ENCODE measurements around the gene CAST. TPM values are rescaled to one million over a fixed set of nuclear protein-coding genes. Genes with fewer than 3 reads are reported as not detected.
A peak's percentile ranks its signal among the peaks of the same experiment; 100 is the strongest.

CAST gene
- total RNA-seq, 2 experiments from 2014 or later = 149 to 152 TPM

DNA sequence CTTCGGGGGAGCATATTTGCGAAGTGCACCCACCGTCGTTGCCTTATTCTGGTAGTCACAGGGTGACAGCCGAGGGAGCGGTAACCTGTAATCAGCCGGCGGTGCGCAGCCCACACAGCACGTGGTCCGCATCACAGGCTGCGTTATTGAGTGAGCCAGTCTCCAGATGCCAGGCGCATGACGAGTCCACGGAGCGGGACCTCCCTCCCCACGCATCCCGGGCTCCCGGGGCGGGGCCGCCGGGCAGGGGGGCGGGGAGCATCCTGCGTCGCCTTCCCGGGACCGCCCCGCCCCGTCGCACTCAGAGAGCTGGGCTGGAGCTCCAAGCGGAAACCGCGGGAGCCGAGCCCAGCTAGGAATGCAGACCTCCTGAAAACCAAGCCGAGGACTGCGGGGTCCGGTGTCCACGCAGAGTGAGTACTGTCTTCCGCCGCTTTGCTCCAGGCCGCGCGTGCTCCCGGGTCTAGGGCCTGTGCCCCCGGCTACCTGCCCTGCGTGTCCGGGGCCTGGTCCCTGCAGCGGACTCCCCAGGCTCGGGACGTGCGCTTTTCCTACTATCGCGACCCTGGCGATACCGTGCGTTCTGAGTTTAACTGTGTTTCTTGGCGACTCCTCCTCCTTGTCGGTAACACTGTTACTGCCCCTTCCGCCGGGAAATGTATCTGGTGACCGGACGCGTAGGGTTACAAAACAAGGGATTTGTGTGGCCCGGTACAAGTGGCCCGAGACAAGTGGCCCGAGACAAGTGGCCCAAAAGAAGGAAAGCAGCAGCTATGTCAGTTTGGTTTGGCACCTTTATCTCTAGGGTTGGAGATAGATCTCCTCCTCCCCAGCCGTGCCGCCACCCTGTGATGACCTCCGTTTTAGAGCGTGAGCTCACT, 40.6 kb downstream of the CAST start:
- POLR2A ChIA-PET = interaction anchor here (1.1 to 3.7 kb wide), 2 partner anchors 33 to 41 kb away, joined by 4 to 35 read pairs; partner anchors contain the start of gene CAST
- DNase-seq (peak; percentile 76), ATAC-seq (peak; percentile 86)
- Mint-ChIP-seq H3K9me3 (ENCODE audit: insufficient read depth) (no peaks in the 10 kb centered on the region), H3K4me1 (ENCODE audit: low read depth) (peaks cover 27% of the 10 kb centered on the region), H3K27me3 (ENCODE audit: low read depth) (no peaks in the 10 kb centered on the region), H3K36me3 (ENCODE audit: low read depth) (peaks cover 11% of the 10 kb centered on the region), H3K27ac (peak overlapping the region; percentile 88), H3K4me3 (peak overlapping the region; percentile 77)
- CTCF ChIA-PET = interaction anchor here (0.6 to 2.0 kb wide), 11 partner anchors 12 to 459 kb away, joined by 3 to 9 read pairs (median 3); partner anchors contain the start of gene CAST

DNA sequence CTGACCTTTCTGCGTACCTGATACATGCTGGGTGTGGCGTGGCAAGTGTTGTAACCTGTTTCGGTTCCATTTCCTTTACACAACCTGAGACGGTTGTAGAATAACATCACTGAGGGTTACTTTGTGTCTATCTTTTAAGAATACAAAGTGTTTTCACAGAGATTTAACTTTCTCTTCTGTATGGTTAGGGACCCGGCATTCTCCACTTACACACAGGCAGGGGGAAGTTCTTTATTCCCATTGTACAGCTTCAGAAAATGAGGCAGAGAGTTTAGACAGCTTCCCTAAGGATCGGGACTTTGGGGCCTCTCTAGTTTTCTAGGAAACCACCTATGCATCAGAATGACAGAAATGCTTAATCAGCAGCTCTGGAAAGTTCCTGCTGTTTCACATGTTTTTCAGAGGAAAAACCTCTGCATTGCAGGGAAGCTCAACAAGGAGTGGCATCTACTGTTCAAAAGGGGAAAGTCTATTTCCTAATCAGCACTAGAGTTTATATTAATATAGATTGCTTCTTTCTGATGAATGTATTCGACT, 41.3 kb downstream of the CAST start:
- H3K4me1 Mint-ChIP-seq (ENCODE audit: low read depth) = peaks cover 27% of the 10 kb centered on the region
- H3K9me3 Mint-ChIP-seq (ENCODE audit: insufficient read depth) = no peaks in the 10 kb centered on the region
- peak overlapping the region; percentile 88 for H3K27ac Mint-ChIP-seq
- ATAC-seq (peak; percentile 77), DNase-seq (peak; percentile 77)
- H3K27me3 Mint-ChIP-seq (ENCODE audit: low read depth) = no peaks in the 10 kb centered on the region
- ChIA-PET CTCF (interaction anchor here (0.6 to 2.0 kb wide), 9 partner anchors 11 to 458 kb away, joined by 3 to 7 read pairs (median 3); partner anchors contain the start of gene CAST), POLR2A (interaction anchor here (1.1 to 3.7 kb wide), 2 partner anchors 33 to 42 kb away, joined by 4 to 35 read pairs; partner anchors contain the start of gene CAST)
- peak overlapping the region; percentile 77 for H3K4me3 Mint-ChIP-seq
- peaks cover 6% of the 10 kb centered on the region for H3K36me3 Mint-ChIP-seq (ENCODE audit: low read depth)

DNA sequence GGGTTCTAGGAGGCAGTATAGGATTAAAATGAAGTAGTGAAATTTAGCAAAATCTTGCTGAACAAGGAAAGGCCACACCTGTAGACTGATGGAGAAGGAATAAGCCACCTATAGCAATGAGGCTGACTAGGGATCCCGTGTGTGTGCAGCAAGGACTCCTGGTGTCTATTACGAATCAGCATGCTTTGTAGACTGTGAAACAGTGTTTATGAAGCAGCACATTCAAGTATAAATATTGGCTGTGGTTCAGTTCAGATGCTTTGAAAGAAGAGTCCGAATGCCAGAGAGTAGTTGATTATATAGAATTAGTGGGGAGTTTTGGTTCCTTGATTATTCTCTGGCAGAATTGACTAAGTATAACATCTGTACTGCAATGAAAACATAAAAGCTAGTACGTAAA, 41.8 kb downstream of the CAST start:
- H3K36me3 Mint-ChIP-seq (ENCODE audit: low read depth) = peaks cover 4% of the 10 kb centered on the region
- peak overlapping the region; percentile 27 for H3K27ac Mint-ChIP-seq
- POLR2A ChIA-PET = interaction anchor here (3.7 kb wide), 1 partner anchor 42 kb away, joined by 35 read pairs; the partner anchor contains the start of gene CAST
- no peaks in the 10 kb centered on the region for H3K27me3 Mint-ChIP-seq (ENCODE audit: low read depth)
- H3K4me1 Mint-ChIP-seq (ENCODE audit: low read depth) = peaks cover 27% of the 10 kb centered on the region
- peak overlapping the region; percentile 77 for H3K4me3 Mint-ChIP-seq
- ATAC-seq (no peak), DNase-seq (no peak)
- CTCF ChIA-PET = interaction anchor here (0.8 to 2.0 kb wide), 5 partner anchors 15 to 458 kb away, joined by 3 to 7 read pairs (median 4); partner anchors contain the start of gene CAST
- H3K9me3 Mint-ChIP-seq (ENCODE audit: insufficient read depth) = no peaks in the 10 kb centered on the region

DNA sequence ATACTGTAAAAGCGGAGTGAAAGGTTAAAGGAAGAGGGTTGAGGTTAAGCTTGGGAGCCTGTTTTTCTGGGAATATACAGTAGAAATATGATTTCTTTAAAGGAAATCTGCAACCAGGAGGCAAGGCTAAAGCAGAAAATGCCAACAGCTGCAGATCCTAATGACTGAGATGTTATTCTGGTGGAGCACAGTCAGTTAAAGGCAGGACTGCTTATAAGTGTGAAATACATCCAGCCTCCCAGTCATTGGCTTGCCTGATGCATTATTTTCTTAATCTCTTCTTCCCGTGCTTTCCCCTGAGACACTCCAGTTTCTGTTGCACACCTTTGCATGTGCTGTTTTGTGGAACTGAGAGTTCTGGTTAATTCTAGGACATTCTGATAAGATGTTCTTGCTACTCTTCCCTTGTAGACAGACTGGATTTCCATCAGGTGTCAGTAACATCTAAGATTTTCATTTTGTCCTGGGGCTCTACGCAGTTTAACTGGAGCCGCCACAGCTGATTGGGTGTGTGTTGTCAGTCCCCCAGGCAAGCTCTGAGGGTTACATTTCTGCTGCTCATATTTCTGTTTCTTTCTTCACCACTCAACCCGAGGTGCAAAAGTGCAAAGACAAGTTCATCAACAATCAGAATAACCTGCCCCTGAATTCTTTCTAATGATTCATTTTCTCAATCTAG, 44.4 kb downstream of the CAST start:
- H3K4me3 Mint-ChIP-seq = no peak overlapping the region
- no peaks in the 10 kb centered on the region for H3K9me3 Mint-ChIP-seq (ENCODE audit: insufficient read depth)
- POLR2A ChIA-PET = no interaction called here
- no peaks in the 10 kb centered on the region for H3K27me3 Mint-ChIP-seq (ENCODE audit: low read depth)
- H3K4me1 Mint-ChIP-seq (ENCODE audit: low read depth) = peaks cover 24% of the 10 kb centered on the region
- no peak for DNase-seq
- CTCF ChIA-PET = interaction anchor here (1.1 kb wide), 1 partner anchor 92 kb away, joined by 3 read pairs; no protein-coding TSS in a partner anchor
- ATAC-seq = no peak
- peaks cover 5% of the 10 kb centered on the region for H3K36me3 Mint-ChIP-seq (ENCODE audit: low read depth)
- H3K27ac Mint-ChIP-seq = no peak overlapping the region

DNA sequence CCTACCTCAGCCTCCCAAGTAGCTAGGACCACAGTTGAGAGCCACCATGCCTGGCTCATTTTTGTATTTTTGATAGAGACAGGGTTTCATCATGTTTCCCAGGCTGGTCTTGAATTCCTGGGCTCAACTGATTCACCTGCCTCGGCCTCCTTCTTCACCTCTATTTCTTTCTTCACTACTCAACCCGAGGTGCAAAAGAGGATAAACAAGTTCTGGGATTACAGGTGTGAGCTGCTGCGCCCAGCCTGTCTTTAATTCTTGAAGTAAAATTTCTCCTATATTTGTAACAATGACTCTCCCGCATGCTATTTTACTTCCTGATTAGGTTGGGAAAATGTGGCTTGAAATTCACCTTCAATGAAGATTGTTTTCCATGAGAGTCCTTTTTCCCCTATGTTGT, 46.4 kb downstream of the CAST start:
- no peak for DNase-seq
- Mint-ChIP-seq H3K4me3 (no peak overlapping the region), H3K36me3 (ENCODE audit: low read depth) (peaks cover 5% of the 10 kb centered on the region), H3K4me1 (ENCODE audit: low read depth) (peaks cover 14% of the 10 kb centered on the region), H3K9me3 (ENCODE audit: insufficient read depth) (no peaks in the 10 kb centered on the region), H3K27me3 (ENCODE audit: low read depth) (no peaks in the 10 kb centered on the region), H3K27ac (no peak overlapping the region)
- CTCF ChIA-PET = interaction anchor here (1.6 kb wide), 1 partner anchor 363 kb away, joined by 4 read pairs; no protein-coding TSS in a partner anchor
- no peak for ATAC-seq
- POLR2A ChIA-PET = no interaction called here

DNA sequence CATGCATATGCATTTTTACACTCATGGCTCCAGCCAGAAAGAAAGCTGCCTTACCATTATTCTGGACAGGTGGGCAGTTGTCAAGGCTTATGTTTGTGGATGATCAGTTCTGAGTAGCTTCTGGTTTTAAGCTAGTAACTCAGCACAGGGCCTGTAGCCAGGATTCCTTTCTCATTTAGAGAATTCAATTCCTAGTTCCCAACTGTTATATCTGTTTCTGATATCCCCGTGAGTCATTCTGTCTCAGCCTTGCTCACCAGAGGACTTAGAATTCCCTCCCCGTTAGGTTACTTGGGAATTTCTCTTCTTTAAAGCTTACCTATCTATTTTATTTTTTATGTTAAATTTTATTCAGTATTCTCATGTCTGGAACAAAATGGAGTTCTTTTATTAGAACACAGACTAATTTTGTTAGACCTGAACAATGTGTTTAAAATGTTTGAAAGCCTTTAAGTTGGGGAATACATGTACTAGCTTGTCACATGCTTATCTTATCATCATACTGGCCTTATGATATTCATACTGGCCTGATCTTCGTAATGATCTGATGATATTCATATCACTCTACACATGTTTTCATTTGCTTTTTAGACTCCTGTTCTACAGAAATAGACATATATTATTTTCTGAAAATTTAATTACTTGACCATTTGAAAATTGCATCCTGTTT, 47.1 kb downstream of the CAST start:
- peaks cover 5% of the 10 kb centered on the region for H3K36me3 Mint-ChIP-seq (ENCODE audit: low read depth)
- DNase-seq = no peak
- H3K27me3 Mint-ChIP-seq (ENCODE audit: low read depth) = no peaks in the 10 kb centered on the region
- ATAC-seq = no peak
- ChIA-PET POLR2A (no interaction called here), CTCF (interaction anchor here (0.9 to 1.6 kb wide), 2 partner anchors 20 to 364 kb away, joined by 3 to 4 read pairs; no protein-coding TSS in a partner anchor)
- H3K4me1 Mint-ChIP-seq (ENCODE audit: low read depth) = peaks cover 9% of the 10 kb centered on the region
- no peak overlapping the region for H3K27ac Mint-ChIP-seq
- no peak overlapping the region for H3K4me3 Mint-ChIP-seq
- no peaks in the 10 kb centered on the region for H3K9me3 Mint-ChIP-seq (ENCODE audit: insufficient read depth)

DNA sequence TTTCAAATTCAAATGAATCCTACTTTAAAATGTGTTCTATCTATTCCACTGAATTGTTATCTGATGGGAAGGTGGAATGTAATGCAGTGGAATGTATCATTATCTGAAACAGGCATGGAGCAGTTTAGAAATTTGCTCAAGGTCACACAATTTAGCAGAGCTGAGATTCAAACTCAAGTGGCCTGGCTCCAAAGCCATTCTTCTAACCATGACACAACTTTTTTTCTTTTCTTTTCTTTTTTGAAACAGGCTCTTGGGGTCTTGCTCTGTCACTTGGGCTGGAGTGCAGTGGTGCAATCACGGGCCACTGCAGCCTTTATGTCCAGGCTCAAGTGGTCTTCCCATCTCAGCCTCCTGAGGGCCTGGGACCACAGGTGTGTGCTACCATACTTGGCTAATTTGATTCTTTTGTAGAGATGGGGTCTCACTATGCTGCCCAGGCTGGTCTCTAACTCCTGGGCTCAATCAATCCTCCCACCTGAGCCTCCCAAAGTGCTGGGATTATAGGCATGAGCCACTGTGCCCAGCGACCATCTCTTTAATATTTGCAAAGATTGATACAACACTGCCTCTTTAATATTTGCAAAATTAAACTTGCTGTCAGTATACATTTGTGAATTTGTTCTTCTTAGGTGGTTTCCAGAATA, 50.0 kb downstream of the CAST start:
- Mint-ChIP-seq H3K4me1 (ENCODE audit: low read depth) (peaks cover 24% of the 10 kb centered on the region), H3K27me3 (ENCODE audit: low read depth) (no peaks in the 10 kb centered on the region), H3K9me3 (ENCODE audit: insufficient read depth) (no peaks in the 10 kb centered on the region), H3K4me3 (no peak overlapping the region), H3K27ac (no peak overlapping the region), H3K36me3 (ENCODE audit: low read depth) (peaks cover 8% of the 10 kb centered on the region)
- DNase-seq = no peak
- ATAC-seq = no peak
- CTCF ChIA-PET = no interaction called here
- POLR2A ChIA-PET = no interaction called here

DNA sequence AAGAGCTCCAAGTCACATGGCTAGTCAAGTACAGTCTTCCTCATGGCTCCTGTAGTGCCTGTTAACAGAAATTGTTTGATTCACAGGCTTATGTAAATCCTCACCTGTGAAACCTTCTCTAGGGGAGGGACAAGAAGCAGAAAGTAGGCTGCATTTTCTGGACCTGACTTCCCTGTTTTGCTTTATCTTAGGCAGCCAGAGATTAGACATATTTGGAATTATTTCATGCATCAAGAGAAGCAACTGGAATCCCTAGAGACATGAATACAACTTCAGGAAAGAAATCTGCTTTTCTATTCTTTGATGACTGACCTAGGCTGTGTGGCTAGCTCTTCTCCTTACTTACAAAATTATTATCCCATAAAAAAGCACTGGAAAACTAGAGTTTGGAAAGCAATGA, 52.3 kb downstream of the CAST start:
- Mint-ChIP-seq H3K36me3 (ENCODE audit: low read depth) (peaks cover 11% of the 10 kb centered on the region), H3K4me1 (ENCODE audit: low read depth) (peaks cover 25% of the 10 kb centered on the region), H3K4me3 (no peak overlapping the region), H3K9me3 (ENCODE audit: insufficient read depth) (no peaks in the 10 kb centered on the region), H3K27me3 (ENCODE audit: low read depth) (no peaks in the 10 kb centered on the region), H3K27ac (no peak overlapping the region)
- DNase-seq = no peak
- no peak for ATAC-seq
- POLR2A ChIA-PET = interaction anchor here (0.6 kb wide), 1 partner anchor 632 kb away, joined by 3 read pairs; no protein-coding TSS in a partner anchor
- CTCF ChIA-PET = interaction anchor here (0.7 to 1.8 kb wide), 7 partner anchors 11 to 154 kb away, joined by 3 to 6 read pairs (median 4); no protein-coding TSS in a partner anchor

DNA sequence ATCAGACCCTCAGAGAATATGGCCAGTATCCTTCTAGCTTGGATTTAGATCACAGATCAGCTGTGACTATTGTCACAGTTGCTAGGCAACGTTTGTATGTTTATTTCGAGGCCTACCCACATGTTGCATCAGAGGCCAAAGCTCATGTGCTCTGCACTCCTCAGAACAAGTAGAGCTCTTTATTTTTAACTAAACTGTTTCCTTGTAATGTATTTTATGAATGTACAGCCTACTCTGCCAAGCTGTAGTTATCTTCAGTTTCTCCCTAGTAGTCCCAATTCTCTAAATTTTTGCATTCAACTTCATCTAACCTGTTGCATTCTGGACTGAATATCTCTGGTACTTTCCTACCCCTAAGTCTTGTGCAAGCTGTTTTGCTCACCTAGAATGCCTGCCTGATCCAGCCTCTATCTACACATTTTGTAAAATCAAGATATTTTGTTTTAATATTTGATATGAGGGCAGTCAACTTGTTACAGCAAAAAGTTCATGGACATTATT, 52.8 kb downstream of the CAST start:
- Mint-ChIP-seq H3K9me3 (ENCODE audit: insufficient read depth) (no peaks in the 10 kb centered on the region), H3K36me3 (ENCODE audit: low read depth) (peaks cover 11% of the 10 kb centered on the region), H3K27me3 (ENCODE audit: low read depth) (no peaks in the 10 kb centered on the region), H3K4me1 (ENCODE audit: low read depth) (peaks cover 25% of the 10 kb centered on the region), H3K4me3 (no peak overlapping the region), H3K27ac (no peak overlapping the region)
- ChIA-PET CTCF (interaction anchor here (0.5 to 1.8 kb wide), 8 partner anchors 12 to 597 kb away, joined by 3 to 6 read pairs (median 4); no protein-coding TSS in a partner anchor), POLR2A (interaction anchor here (0.6 to 1.1 kb wide), 2 partner anchors 93 to 633 kb away, joined by 3 read pairs; partner anchors contain the start of gene ERAP1)
- ATAC-seq = peak; percentile 74
- peak; percentile 40 for DNase-seq

DNA sequence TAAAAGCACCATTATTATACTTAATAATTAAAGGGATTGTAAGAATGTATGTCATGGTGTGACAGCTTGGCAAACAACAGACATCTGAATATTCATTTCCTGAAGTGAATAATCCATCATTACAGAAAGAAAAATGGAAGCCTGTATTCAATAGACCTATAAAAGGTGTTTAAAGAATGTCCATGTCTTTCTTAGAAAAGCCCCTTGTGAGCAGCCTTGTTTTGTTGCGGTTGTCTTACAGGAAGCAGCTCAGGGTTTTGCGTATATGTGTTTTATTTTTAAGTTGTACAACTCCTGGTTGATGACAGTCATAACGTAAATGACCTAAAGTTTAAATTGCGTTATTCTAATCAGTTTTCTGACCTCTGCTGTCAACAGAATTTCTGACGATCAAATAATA, 53.8 kb downstream of the CAST start:
- peaks cover 14% of the 10 kb centered on the region for H3K36me3 Mint-ChIP-seq (ENCODE audit: low read depth)
- CTCF ChIA-PET = interaction anchor here (1.0 to 1.3 kb wide), 2 partner anchors 102 to 120 kb away, joined by 3 to 4 read pairs; no protein-coding TSS in a partner anchor

More for the DNA sequence above, 53.8 kb downstream of the CAST start:
- Mint-ChIP-seq H3K27ac (no peak overlapping the region), H3K9me3 (ENCODE audit: insufficient read depth) (no peaks in the 10 kb centered on the region), H3K4me1 (ENCODE audit: low read depth) (peaks cover 25% of the 10 kb centered on the region), H3K27me3 (ENCODE audit: low read depth) (no peaks in the 10 kb centered on the region), H3K4me3 (no peak overlapping the region)
- DNase-seq (no peak), ATAC-seq (peak; percentile 42)
- POLR2A ChIA-PET = interaction anchor here (0.7 to 1.1 kb wide), 2 partner anchors 92 to 191 kb away, joined by 3 read pairs; partner anchors contain the start of gene ERAP1
